ENCODE measurements around the gene BRD3OS.

Gene BRD3OS

DNA sequence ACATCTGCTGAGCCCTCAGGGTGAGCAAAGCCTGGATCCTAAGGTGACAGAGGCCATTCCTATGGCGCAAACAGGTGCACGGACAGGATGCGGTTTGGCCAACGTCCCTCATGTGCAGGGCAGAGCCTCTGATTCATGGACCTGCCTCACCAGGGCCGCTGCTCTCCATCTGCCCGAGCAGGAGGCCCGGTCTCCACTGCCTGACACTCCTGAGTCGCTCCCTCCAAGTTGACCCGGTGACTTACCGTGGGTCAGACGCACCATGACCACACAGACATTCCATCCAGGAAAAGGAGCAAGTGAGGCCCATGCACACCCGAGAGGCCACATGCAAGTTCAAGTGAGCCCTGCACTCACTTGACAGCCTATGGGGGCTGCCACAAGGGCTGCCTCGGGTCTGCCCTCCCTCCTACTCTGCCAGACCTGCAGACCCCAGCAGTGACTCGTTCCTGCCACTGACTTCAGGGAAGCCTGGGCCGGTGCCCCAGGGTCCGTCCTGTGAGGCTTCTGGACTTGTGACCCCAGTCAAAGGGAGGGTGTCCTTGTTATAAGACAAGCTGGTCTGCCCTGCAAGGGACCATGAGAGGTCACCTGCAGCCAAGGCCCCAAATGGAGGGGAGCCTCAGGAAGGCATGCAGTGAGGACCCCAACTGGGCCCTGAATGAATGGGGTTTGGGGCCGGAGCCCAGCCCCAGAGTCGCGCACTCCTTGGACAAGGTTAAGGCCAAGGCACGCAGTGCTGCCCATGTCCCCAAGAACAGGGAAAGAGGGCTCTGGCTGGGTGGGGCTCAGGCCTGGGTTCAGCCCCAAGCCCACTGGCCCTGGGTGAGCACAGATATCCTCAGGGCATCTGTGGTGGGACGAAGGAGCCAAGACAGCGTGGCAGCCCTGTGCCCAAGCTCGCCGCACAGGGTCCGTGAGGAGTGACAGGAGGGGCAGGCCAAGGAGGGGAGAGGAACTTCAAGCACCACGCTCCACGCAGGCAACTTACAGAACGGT, 10.1 kb downstream of the BRD3OS start:
- TF ChIP-seq, protein P1, sequence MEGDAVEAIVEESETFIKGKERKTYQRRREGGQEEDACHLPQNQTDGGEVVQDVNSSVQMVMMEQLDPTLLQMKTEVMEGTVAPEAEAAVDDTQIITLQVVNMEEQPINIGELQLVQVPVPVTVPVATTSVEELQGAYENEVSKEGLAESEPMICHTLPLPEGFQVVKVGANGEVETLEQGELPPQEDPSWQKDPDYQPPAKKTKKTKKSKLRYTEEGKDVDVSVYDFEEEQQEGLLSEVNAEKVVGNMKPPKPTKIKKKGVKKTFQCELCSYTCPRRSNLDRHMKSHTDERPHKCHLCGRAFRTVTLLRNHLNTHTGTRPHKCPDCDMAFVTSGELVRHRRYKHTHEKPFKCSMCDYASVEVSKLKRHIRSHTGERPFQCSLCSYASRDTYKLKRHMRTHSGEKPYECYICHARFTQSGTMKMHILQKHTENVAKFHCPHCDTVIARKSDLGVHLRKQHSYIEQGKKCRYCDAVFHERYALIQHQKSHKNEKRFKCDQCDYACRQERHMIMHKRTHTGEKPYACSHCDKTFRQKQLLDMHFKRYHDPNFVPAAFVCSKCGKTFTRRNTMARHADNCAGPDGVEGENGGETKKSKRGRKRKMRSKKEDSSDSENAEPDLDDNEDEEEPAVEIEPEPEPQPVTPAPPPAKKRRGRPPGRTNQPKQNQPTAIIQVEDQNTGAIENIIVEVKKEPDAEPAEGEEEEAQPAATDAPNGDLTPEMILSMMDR (IDR thresholded peaks at IDR 0.05), result no peak

GRCh38 chr9:134036130-134036529, 10.8 kb downstream of the BRD3OS start:
- TF ChIP-seq, protein P1 (IDR thresholded peaks at IDR 0.05), result no peak

GRCh38 chr9:134037641-134038040, 12.4 kb downstream of the BRD3OS start:
- TF ChIP-seq, protein P1 (IDR thresholded peaks at IDR 0.05), result no peak

DNA sequence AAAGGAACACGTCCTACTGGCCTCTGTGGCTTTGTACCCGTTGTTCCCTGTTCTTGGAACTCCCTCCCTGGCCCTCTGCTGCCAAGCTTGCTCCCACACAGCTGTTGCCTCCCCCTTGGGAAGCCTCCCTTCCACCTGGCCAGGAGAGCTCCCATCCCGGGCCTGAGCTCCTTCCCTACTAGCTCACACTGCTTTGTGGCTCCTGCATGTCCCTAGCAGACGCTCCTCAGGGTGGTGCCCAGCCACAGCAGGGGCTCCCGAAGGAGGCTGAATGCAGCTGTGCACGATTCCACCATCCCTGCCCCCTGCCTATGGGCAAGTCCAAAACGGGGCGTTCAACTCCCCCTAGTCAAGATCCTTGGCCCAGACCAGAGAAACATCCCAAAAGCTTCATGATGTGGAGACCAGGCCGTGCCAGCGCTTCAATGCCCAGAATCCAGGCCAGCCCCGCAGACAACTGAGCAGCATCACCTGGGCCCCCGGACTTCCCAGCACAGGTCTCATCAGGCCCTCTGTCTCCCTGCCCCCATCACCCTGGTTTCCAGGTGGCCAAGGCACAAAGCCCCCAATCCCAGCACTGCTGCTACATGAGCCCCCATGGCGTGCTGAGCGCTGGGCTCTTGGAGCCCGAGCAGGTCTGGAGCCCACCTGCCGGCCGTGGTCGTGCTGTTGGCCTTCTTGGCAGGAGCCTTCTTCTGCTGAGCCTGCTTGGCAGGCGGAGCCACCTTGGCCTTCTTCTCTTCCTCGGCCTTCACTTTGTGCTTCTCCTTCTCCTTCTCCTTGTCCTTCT, 14.3 kb downstream of the BRD3OS start:
- TF ChIP-seq, protein P1 (IDR thresholded peaks at IDR 0.05), result no peak

DNA sequence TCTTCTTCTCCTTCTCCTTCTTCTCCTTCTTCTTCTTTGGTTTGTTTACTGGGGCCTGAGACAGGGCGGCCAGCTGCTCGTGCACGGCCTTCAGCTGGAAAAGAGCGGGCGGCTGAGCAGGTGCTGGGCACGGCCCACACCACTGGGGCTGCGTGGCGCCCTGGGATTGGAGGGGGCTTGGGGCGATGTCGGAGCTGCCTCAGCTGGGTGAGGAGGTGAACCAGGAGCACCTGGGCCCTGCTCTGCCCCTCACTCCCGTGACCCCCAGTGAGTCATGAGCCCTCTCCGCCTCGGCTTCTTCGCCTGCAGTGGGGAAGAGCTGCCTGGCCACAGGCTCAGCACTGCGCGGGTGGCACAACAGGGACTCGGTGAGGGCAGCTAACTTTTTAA, 14.9 kb downstream of the BRD3OS start:
- TF ChIP-seq, protein P1 (IDR thresholded peaks at IDR 0.05), result no peak

GRCh38 chr9:134040781-134041648, 15.7 kb downstream of the BRD3OS start:
- TF ChIP-seq, protein P1 (IDR thresholded peaks at IDR 0.05), result no peak

DNA sequence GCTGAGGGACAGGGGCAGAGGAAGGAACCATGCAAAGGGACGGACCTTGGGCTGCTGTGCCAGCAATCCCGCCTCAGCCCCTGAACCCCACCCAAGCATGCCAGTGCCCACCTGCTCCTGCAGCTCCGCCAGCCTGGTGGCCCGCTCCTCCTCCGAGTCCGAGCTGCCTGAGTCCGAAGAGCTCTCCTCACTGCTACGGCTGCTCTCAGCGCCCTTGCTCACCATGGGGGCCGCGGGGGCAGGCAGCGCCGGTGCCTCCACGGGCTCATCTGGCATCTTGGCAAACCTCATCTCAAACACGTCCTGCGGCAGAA, 16.3 kb downstream of the BRD3OS start:
- TF ChIP-seq, protein P1 (IDR thresholded peaks at IDR 0.05), result no peak

All from LNCAP (cell line).